Measurements from ENCODE around the gene ZNF48.

- TF ChIP-seq SIN3A (IDR thresholded peaks at IDR 0.05; ENCODE audit: borderline replicate concordance, insufficient read depth, low read length), result no peak
- no peak for TF ChIP-seq TAF1 (IDR thresholded peaks at IDR 0.05; ENCODE audit: borderline replicate concordance, insufficient read depth, low read length)
- no peak for TF ChIP-seq POLR2AphosphoS5 (IDR thresholded peaks at IDR 0.05; ENCODE audit: low read depth, low read length)
- no peak for TF ChIP-seq REST (IDR thresholded peaks at IDR 0.05; ENCODE audit: insufficient read depth in 1 of 2, low read depth in 2 of 2, low read length in 2 of 2)
Observed at GRCh38 chr16:30355954-30356308, 39.3 kb upstream of the ZNF48 start.

Data from PFSK-1 (cell line).